ENCODE measurements around the gene TCF15.

The TCF15 gene

GRCh38 chr20:556984-557383 is 53.1 kb downstream of the TCF15 start:
- FAIRE-seq, result no peak
- no peak for DNase-seq (ENCODE audit: insufficient read length, low spot score)
- no peak for TF ChIP-seq POLR2A (IDR thresholded peaks at IDR 0.05; ENCODE audit: low read depth, low read length)

- DNase-seq (ENCODE audit: insufficient read length, low spot score) (no peak), FAIRE-seq (no peak)
- no peak for TF ChIP-seq POLR2A (IDR thresholded peaks at IDR 0.05; ENCODE audit: low read depth, low read length)
Observed at GRCh38 chr20:555976-556385, 54.1 kb downstream of the TCF15 start.

Measured in H54 (cell line).